Medulla oblongata (tissue), 1 donor: ENCODE results near the gene PCNX2.

Source experiments
- DNase-seq: peaks from one replicate; pipeline ENCODE4 v3.0.0-alpha.2; 2015; ENCODE audit errors: extremely low spot score

Gene PCNX2

GRCh38 chr1:233256789-233257188 lies 38.7 kb downstream of the PCNX2 start:
- no peak for DNase-seq

GRCh38 chr1:233256191-233256590 lies 39.3 kb downstream of the PCNX2 start:
- no peak for DNase-seq

- no peak for DNase-seq
Observed at GRCh38 chr1:233255145-233255544, 40.4 kb downstream of the PCNX2 start.

- peak; percentile 12 for DNase-seq
Observed at GRCh38 chr1:233253832-233254331, 41.6 kb downstream of the PCNX2 start.

- DNase-seq = no peak
Observed at GRCh38 chr1:233253231-233253831, 42.2 kb downstream of the PCNX2 start.

- DNase-seq = peak; percentile 58
Observed at GRCh38 chr1:233252441-233252840, 43.1 kb downstream of the PCNX2 start.

- no peak for DNase-seq
Observed at GRCh38 chr1:233251201-233251720, 44.3 kb downstream of the PCNX2 start.

- no peak for DNase-seq
Observed at GRCh38 chr1:233248014-233248413, 47.5 kb downstream of the PCNX2 start.

GRCh38 chr1:233246965-233247364 lies 48.6 kb downstream of the PCNX2 start:
- DNase-seq = no peak

- no peak for DNase-seq
Observed at GRCh38 chr1:233245191-233245765, 50.2 kb downstream of the PCNX2 start.

GRCh38 chr1:233244183-233244582 lies 51.3 kb downstream of the PCNX2 start:
- no peak for DNase-seq

- DNase-seq = peak; percentile 69
Observed at GRCh38 chr1:233242827-233243483, 52.6 kb downstream of the PCNX2 start.

- no peak for DNase-seq
Observed at GRCh38 chr1:233241759-233242158, 53.8 kb downstream of the PCNX2 start.

GRCh38 chr1:233240829-233241682 lies 54.5 kb downstream of the PCNX2 start:
- DNase-seq = peak; percentile 82

GRCh38 chr1:233240371-233240770 lies 55.2 kb downstream of the PCNX2 start:
- no peak for DNase-seq

- no peak for DNase-seq
Observed at GRCh38 chr1:233238884-233239431, 56.6 kb downstream of the PCNX2 start.

- DNase-seq = no peak
Observed at GRCh38 chr1:233237647-233238046, 57.9 kb downstream of the PCNX2 start.

GRCh38 chr1:233233508-233234040 lies 62.0 kb downstream of the PCNX2 start:
- no peak for DNase-seq

GRCh38 chr1:233230011-233230410 lies 65.5 kb downstream of the PCNX2 start:
- no peak for DNase-seq

GRCh38 chr1:233229288-233229687 lies 66.2 kb downstream of the PCNX2 start:
- DNase-seq = no peak

- no peak for DNase-seq
Observed at GRCh38 chr1:233227930-233228465, 67.5 kb downstream of the PCNX2 start.
